ENCODE measurements around the gene FAM50B. TPM values are rescaled to one million over a fixed set of nuclear protein-coding genes. Genes with fewer than 3 reads are reported as not detected.

Gene FAM50B
- total RNA-seq, 6 donors from 2014 or later = 11.7 to 23.3 (median 15.4) TPM

- Histone ChIP-seq H3K27ac (no peak overlapping the region), H3K36me3 (no peaks in the 10 kb centered on the region), H3K4me1 (peaks cover 6 to 14% (median 12%) of the 10 kb centered on the region in 4 donors), H3K27me3 (no peaks in the 10 kb centered on the region), H3K4me3 (no peak overlapping the region), H3K9me3 (no peaks in the 10 kb centered on the region)
- TF ChIP-seq POLR2AphosphoS5 (IDR thresholded peaks at IDR 0.05) (no peak), EP300 (IDR thresholded peaks at IDR 0.05) (no peak), CTCF (IDR thresholded peaks at IDR 0.05) (peak in 3 of 6 experiments; percentile 11 to 46 (median 23)), POLR2A (IDR thresholded peaks at IDR 0.05) (no peak)
- DNase-seq (no peak), ATAC-seq (ENCODE audit: low FRiP score in 2 of 2) (no peak)
- 48 to 58% methylated on average over 9 of the region's 9 CpGs for WGBS, 2 donors
Observed at GRCh38 chr6:3887150-3887700, 38.1 kb downstream of the FAM50B start.

GRCh38 chr6:3888153-3888957 lies 39.2 kb downstream of the FAM50B start:
- H3K4me3 ChIP-seq = no peak overlapping the region
- 75 to 82% methylated on average over 15 of the region's 15 CpGs for whole genome bisulfite sequencing, 2 donors
- no peaks in the 10 kb centered on the region for H3K36me3 ChIP-seq
- peak overlapping the region in 2 of 4 donors; percentile 9 to 34 for H3K27ac ChIP-seq
- peak in 1 of 2 donors; percentile 76 for ATAC-seq (ENCODE audit: low FRiP score in 2 of 2)
- H3K4me1 ChIP-seq = peaks cover 6 to 14% (median 11%) of the 10 kb centered on the region in 4 donors
- TF ChIP-seq CTCF (IDR thresholded peaks at IDR 0.05) (no peak), POLR2A (IDR thresholded peaks at IDR 0.05) (no peak), POLR2AphosphoS5 (IDR thresholded peaks at IDR 0.05) (no peak), EP300 (IDR thresholded peaks at IDR 0.05) (no peak)
- no peak for DNase-seq
- H3K27me3 ChIP-seq = no peaks in the 10 kb centered on the region
- H3K9me3 ChIP-seq = no peaks in the 10 kb centered on the region

- H3K9me3 ChIP-seq = no peaks in the 10 kb centered on the region
- WGBS, 2 donors = 87 to 91% methylated on average over 9 of the region's 9 CpGs
- H3K27me3 ChIP-seq = no peaks in the 10 kb centered on the region
- peaks cover 0 to 14% (median 7%) of the 10 kb centered on the region in 4 donors for H3K4me1 ChIP-seq
- H3K36me3 ChIP-seq = no peaks in the 10 kb centered on the region
- TF ChIP-seq CTCF (IDR thresholded peaks at IDR 0.05) (no peak), POLR2AphosphoS5 (IDR thresholded peaks at IDR 0.05) (no peak), POLR2A (IDR thresholded peaks at IDR 0.05) (no peak), EP300 (IDR thresholded peaks at IDR 0.05) (no peak)
- ATAC-seq (ENCODE audit: low FRiP score in 2 of 2) = no peak
- DNase-seq = no peak
- no peak overlapping the region for H3K27ac ChIP-seq
- no peak overlapping the region for H3K4me3 ChIP-seq
Observed at GRCh38 chr6:3890047-3890446, 40.9 kb downstream of the FAM50B start.

- peaks cover 0 to 14% (median 7%) of the 10 kb centered on the region in 4 donors for H3K4me1 ChIP-seq
- H3K27me3 ChIP-seq = no peaks in the 10 kb centered on the region
- WGBS, 2 donors = 95% methylated on average over 3 of the region's 3 CpGs
- TF ChIP-seq POLR2AphosphoS5 (IDR thresholded peaks at IDR 0.05) (no peak), CTCF (IDR thresholded peaks at IDR 0.05) (no peak), POLR2A (IDR thresholded peaks at IDR 0.05) (no peak), EP300 (IDR thresholded peaks at IDR 0.05) (no peak)
- H3K27ac ChIP-seq = no peak overlapping the region
- DNase-seq = no peak
- H3K9me3 ChIP-seq = no peaks in the 10 kb centered on the region
- no peak overlapping the region for H3K4me3 ChIP-seq
- ATAC-seq (ENCODE audit: low FRiP score in 2 of 2) = no peak
- H3K36me3 ChIP-seq = no peaks in the 10 kb centered on the region
Observed at GRCh38 chr6:3891883-3892282, 42.7 kb downstream of the FAM50B start.
